Thyroid gland (tissue), 4 donors: ENCODE measurements around the gene DICER1.

Source experiments
- CTCF ChIP-seq, 6 experiments: fragments of 200-600 bp in 3 of 6; fragments of 450-650 bp in 3 of 6; sonication (generic) in 3 of 6; IDR thresholded peaks; one replicate each; pipeline ENCODE4 v1.5.1; 2016 to 2019; ENCODE audit warnings: antibody characterized with exemption in 6 of 6, mild to moderate bottlenecking in 2 of 6, inconsistent platforms in 1 of 6, moderate library complexity in 1 of 6
- POLR2A ChIP-seq, 2 donors: fragments of 450-650 bp; IDR thresholded peaks; one replicate each; pipeline ENCODE4 v1.6.1; 2017; ENCODE audit warnings: antibody characterized with exemption in 2 of 2, mild to moderate bottlenecking in 2 of 2, moderate library complexity in 1 of 2

- TF ChIP-seq CTCF (IDR thresholded peaks at IDR 0.05) (no peak), POLR2A (IDR thresholded peaks at IDR 0.05) (no peak)
Observed at GRCh38 chr14:95204705-95205104, 47.4 kb upstream of the DICER1 start.
